ENCODE measurements around the gene NISCH. TPM values are rescaled to one million over a fixed set of nuclear protein-coding genes. Genes with fewer than 3 reads are reported as not detected.

NISCH gene
- total and polyA plus RNA-seq, 2 experiments from 2014 or later: 18.4 to 76.4 TPM

- Histone ChIP-seq H4K20me1 (replicated peaks; ENCODE audit: insufficient read depth) (no peaks in the 10 kb centered on the region; the same call in 1 of the 2 replicates), H3K79me2 (replicated peaks; ENCODE audit: insufficient read depth) (peaks cover 17% of the 10 kb centered on the region), H3K4me2 (no peak overlapping the region), H3K36me3 (ENCODE audit: insufficient read depth) (peaks cover 3% of the 10 kb centered on the region; the same call in 1 of the 2 replicates), H3K4me1 (ENCODE audit: insufficient read depth) (peaks cover 13% of the 10 kb centered on the region; the same call in 1 of the 2 replicates), H3K9me2 (ENCODE audit: insufficient read depth) (no peaks in the 10 kb centered on the region), H3K27ac (ENCODE audit: low read depth) (no peak overlapping the region), H3K27me3 (ENCODE audit: insufficient read depth) (no peaks in the 10 kb centered on the region), H3F3A (replicated peaks; ENCODE audit: low read depth) (peaks cover 9% of the 10 kb centered on the region), H3K4me3 (no peak overlapping the region), H2AFZ (no peak overlapping the region)
- H3K27ac Mint-ChIP-seq: no peak overlapping the region
- peaks cover 15% of the 10 kb centered on the region for H3K4me1 Mint-ChIP-seq
- no peak for ATAC-seq
- DNase-seq (ENCODE audit: low spot score): no peak
- H3K36me3 Mint-ChIP-seq (ENCODE audit: low read depth): peaks cover 47% of the 10 kb centered on the region
- no peaks in the 10 kb centered on the region for H3K9me3 Mint-ChIP-seq
- H3K27me3 Mint-ChIP-seq (ENCODE audit: insufficient read depth, low read depth, poor library complexity): peaks cover 8% of the 10 kb centered on the region
- H3K4me3 Mint-ChIP-seq: peak overlapping the region; percentile 89; the same call in 1 of the 3 replicates
- TF ChIP-seq ETS1 (IDR thresholded peaks at IDR 0.05) (no peak), ZNF331 (CRISPR knock-in tag; IDR thresholded peaks at IDR 0.05; ENCODE audit: low read depth) (no peak), NANOG (IDR thresholded peaks at IDR 0.05; ENCODE audit: borderline replicate concordance) (no peak), ZNF114 (CRISPR knock-in tag; IDR thresholded peaks at IDR 0.05) (no peak), CREB1 (CRISPR knock-in tag; IDR thresholded peaks at IDR 0.05; ENCODE audit: low read depth) (no peak), JUNB (IDR thresholded peaks at IDR 0.05; ENCODE audit: unreplicated experiment) (no peak), ZNF462 (CRISPR knock-in tag; IDR thresholded peaks at IDR 0.05) (no peak), STAT1 (IDR thresholded peaks at IDR 0.05; ENCODE audit: unreplicated experiment) (no peak)
Observed at GRCh38 chr3:52407779-52408178, 47.6 kb upstream of the NISCH start.

Data from GM23338 (cell line).